ENCODE measurements around the gene TSHZ3.

Gene TSHZ3

GRCh38 chr19:31261603-31262212, 87.5 kb downstream of the TSHZ3 start:
- no peak for DNase-seq

GRCh38 chr19:31261019-31261602, 88.1 kb downstream of the TSHZ3 start:
- DNase-seq, result no peak

GRCh38 chr19:31260171-31260933, 88.9 kb downstream of the TSHZ3 start:
- no peak for DNase-seq

- no peak for DNase-seq
These were observed 90.8 kb downstream of the TSHZ3 start for GRCh38 chr19:31258211-31259052.

GRCh38 chr19:31257426-31258130, 91.7 kb downstream of the TSHZ3 start:
- no peak for DNase-seq

- DNase-seq, result no peak
These were observed 92.2 kb downstream of the TSHZ3 start for GRCh38 chr19:31257025-31257424.

- no peak for DNase-seq
These were observed 92.7 kb downstream of the TSHZ3 start for GRCh38 chr19:31256593-31256960.

GRCh38 chr19:31255831-31256592, 93.2 kb downstream of the TSHZ3 start:
- DNase-seq, result peak; percentile 2

- DNase-seq, result no peak
These were observed 93.9 kb downstream of the TSHZ3 start for GRCh38 chr19:31255174-31255799.

- DNase-seq, result no peak
These were observed 94.6 kb downstream of the TSHZ3 start for GRCh38 chr19:31254611-31255010.

GRCh38 chr19:31254180-31254551, 95.1 kb downstream of the TSHZ3 start:
- no peak for DNase-seq

GRCh38 chr19:31253526-31254179, 95.6 kb downstream of the TSHZ3 start:
- no peak for DNase-seq

- DNase-seq, result no peak
These were observed 96.8 kb downstream of the TSHZ3 start for GRCh38 chr19:31252441-31252840.

- no peak for DNase-seq
These were observed 100.0 kb downstream of the TSHZ3 start for GRCh38 chr19:31249217-31249616.

GRCh38 chr19:31235806-31236205, 113.4 kb downstream of the TSHZ3 start:
- DNase-seq, result no peak

GRCh38 chr19:31233295-31233800, 115.9 kb downstream of the TSHZ3 start:
- no peak for DNase-seq

- no peak for DNase-seq
These were observed 116.4 kb downstream of the TSHZ3 start for GRCh38 chr19:31232871-31233270.

- DNase-seq, result no peak
These were observed 117.1 kb downstream of the TSHZ3 start for GRCh38 chr19:31232180-31232579.

GRCh38 chr19:31231237-31231636, 118.0 kb downstream of the TSHZ3 start:
- no peak for DNase-seq

- DNase-seq, result no peak
These were observed 122.9 kb downstream of the TSHZ3 start for GRCh38 chr19:31226151-31226935.
